ENCODE data around the gene ECHDC3. TPM values are rescaled to one million over a fixed set of nuclear protein-coding genes. Genes with fewer than 3 reads are reported as not detected.

Gene ECHDC3
- total and polyA plus RNA-seq, 2 of the 8 experiments (the other 6 are each of a cell fraction or from before 2014, with no cell fraction given) = 15.6 to 19.9 TPM

- H2BK120ac ChIP-seq (replicated peaks; ENCODE audit: low read depth, low read length) = no peak overlapping the region
- H2BK12ac ChIP-seq (ENCODE audit: low read depth, low read length) = no peak overlapping the region
- no peak overlapping the region for H2AK5ac ChIP-seq (ENCODE audit: low read depth, low read length)
- DNase-seq (ENCODE audit: low read depth in 1 of 2, low spot score in 2 of 2) (no peak), FAIRE-seq (no peak)
- no peak overlapping the region for H2AFZ ChIP-seq (ENCODE audit: low read length)
- ChIA-PET CTCF (ENCODE audit: partially characterized antibody) (interaction anchor here (1.1 to 3.2 kb wide), 7 partner anchors 8 to 278 kb away, joined by 3 to 13 read pairs (median 3); no protein-coding TSS in a partner anchor), POLR2A (ENCODE audit: partially characterized antibody) (interaction anchor here (0.6 kb wide), 1 partner anchor 22 kb away, joined by 3 read pairs; no protein-coding TSS in a partner anchor)
- no peaks in the 10 kb centered on the region for H3K27me3 ChIP-seq (replicated peaks in 1 of 4; ENCODE audit: control insufficient read depth in 3 of 4, extremely low read depth in 1 of 4, insufficient read depth in 3 of 4, low read length in 3 of 4)
- no peaks in the 10 kb centered on the region for H3K23me2 ChIP-seq (ENCODE audit: low read depth, low read length)
- H3K4me2 ChIP-seq (ENCODE audit: insufficient read depth in 1 of 2, low read depth in 2 of 2, low read length in 2 of 2) = no peak overlapping the region
- H3K36me3 ChIP-seq (ENCODE audit: control insufficient read depth in 2 of 4, insufficient read depth in 4 of 4, low read length in 3 of 4) = no peaks in the 10 kb centered on the region
- H2BK5ac ChIP-seq (ENCODE audit: low read depth, low read length) = no peak overlapping the region
- H3K4me3 ChIP-seq (ENCODE audit: extremely low read depth in 1 of 4, insufficient read depth in 2 of 4, low read depth in 3 of 4, low read length in 4 of 4) = no peak overlapping the region
- no peak overlapping the region for H3K14ac ChIP-seq (ENCODE audit: insufficient read length)
- no peaks in the 10 kb centered on the region for H4K20me1 ChIP-seq (replicated peaks in 1 of 2; ENCODE audit: control insufficient read depth in 1 of 2, insufficient read depth in 2 of 2, low read length in 2 of 2)
- no peak overlapping the region for H4K91ac ChIP-seq (replicated peaks; ENCODE audit: insufficient read length, low read length)
- no peaks in the 10 kb centered on the region; a peak in 1 of 4 replicates for H3K9me3 ChIP-seq (ENCODE audit: insufficient read depth in 2 of 2, low read depth in 1 of 2, low read length in 1 of 2)
- H4K5ac ChIP-seq (ENCODE audit: insufficient read length, low read depth, low read length) = no peak overlapping the region
- H3K9ac ChIP-seq (replicated peaks in 1 of 4; ENCODE audit: extremely low read depth in 1 of 4, low read depth in 3 of 4, low read length in 3 of 4) = no peak overlapping the region
- no peak overlapping the region for H3K27ac ChIP-seq (ENCODE audit: low read depth, low read length)
- H3K79me2 ChIP-seq (ENCODE audit: control insufficient read depth in 1 of 2, insufficient read depth in 2 of 2, low read length in 2 of 2) = no peaks in the 10 kb centered on the region
- H3K79me1 ChIP-seq (ENCODE audit: low read depth, low read length) = no peaks in the 10 kb centered on the region
- 94% methylated on average over 14 of the region's 14 CpGs; no CpG with 5 or more reads in 1 of the 2 experiments for WGBS, 2 experiments (ENCODE audit: extremely low coverage in 1 of 2, insufficient coverage in 1 of 2, insufficient read length in 1 of 2, insufficient replicate concordance in 2 of 2, low coverage in 1 of 2, low lambda C conversion rate in 2 of 2, missing lambda C conversion rate in 1 of 2)
- H3K56ac ChIP-seq (replicated peaks; ENCODE audit: insufficient read length, low read depth, low read length) = no peak overlapping the region
- no peak overlapping the region for H2BK15ac ChIP-seq (ENCODE audit: low read length)
- no peak overlapping the region for H2BK20ac ChIP-seq (ENCODE audit: low read length)
- no peak overlapping the region for H3K4ac ChIP-seq (replicated peaks; ENCODE audit: insufficient read length, low read depth, low read length)
- no peak overlapping the region for H3K23ac ChIP-seq (ENCODE audit: insufficient read length)
- no peak overlapping the region for H3K18ac ChIP-seq (ENCODE audit: extremely low read depth, low read length)
- H4K8ac ChIP-seq (ENCODE audit: extremely low read depth, insufficient read depth, low read length) = no peak overlapping the region
- no peaks in the 10 kb centered on the region; a peak in 1 of 7 replicates for H3K4me1 ChIP-seq (replicated peaks in 1 of 4; ENCODE audit: control insufficient read depth in 3 of 4, insufficient read depth in 4 of 4, low read length in 3 of 4)
- TF ChIP-seq SAP30 (IDR thresholded peaks at IDR 0.05; ENCODE audit: insufficient read depth, insufficient replicate concordance, low read length) (no peak), BACH1 (IDR thresholded peaks at IDR 0.05; ENCODE audit: low read length) (no peak), EGR1 (IDR thresholded peaks at IDR 0.05; ENCODE audit: borderline replicate concordance, low read depth, low read length) (no peak)
These were observed 31.7 kb downstream of the ECHDC3 start for GRCh38 chr10:11773761-11774441.

All from H1 (cell line).